Measurements from ENCODE around the gene SH3BP5. TPM values are rescaled to one million over a fixed set of nuclear protein-coding genes. Genes with fewer than 3 reads are reported as not detected.
A peak's percentile ranks its signal among the peaks of the same experiment; 100 is the strongest.

SH3BP5 gene
- total RNA-seq, 1 donor from 2014 or later = 19.5 TPM

DNA sequence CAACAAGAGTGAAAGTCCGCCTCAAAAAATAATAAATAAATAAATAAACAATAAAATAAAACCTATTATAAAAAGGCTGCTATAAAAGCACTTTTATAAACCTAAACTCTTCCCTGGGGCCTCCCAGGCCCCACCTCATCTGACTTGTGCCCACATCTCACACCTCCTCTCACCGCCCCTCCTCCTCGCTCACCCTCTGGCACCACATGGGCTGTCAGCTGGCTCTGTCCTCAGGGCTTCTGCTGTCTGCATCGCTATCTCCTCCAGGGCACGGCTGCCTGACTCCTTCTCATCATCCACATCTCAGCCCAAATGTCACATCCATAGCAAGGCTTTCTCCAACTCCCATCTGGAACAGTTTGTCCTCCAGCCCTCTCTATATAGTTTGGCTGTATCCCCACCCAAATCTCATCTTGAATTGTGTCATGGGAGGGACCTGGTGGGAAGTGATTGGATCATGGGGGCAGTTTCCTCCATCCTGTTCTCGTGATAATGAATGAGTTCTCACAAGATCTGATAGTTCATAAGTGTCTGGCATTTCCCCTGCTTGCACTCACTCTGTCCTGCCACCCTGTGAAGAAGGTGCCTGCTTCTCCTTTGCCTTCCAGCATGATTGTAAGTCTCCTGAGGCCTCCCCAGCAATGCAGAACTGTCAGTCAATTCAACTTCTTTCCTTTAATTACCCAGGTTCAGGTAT, 8.8 kb upstream of the SH3BP5 start:
- peaks cover 18% of the 10 kb centered on the region for H3K27me3 Mint-ChIP-seq
- no peaks in the 10 kb centered on the region for H3K9me3 Mint-ChIP-seq
- no peak overlapping the region for H3K27ac Mint-ChIP-seq
- H3K4me3 Mint-ChIP-seq = no peak overlapping the region
- intact Hi-C loops (cut with micrococcal nuclease) = no loop called here
- no peak for DNase-seq
- H3K4me1 Mint-ChIP-seq = peaks cover 14% of the 10 kb centered on the region
- no peaks in the 10 kb centered on the region for H3K36me3 Mint-ChIP-seq (ENCODE audit: low read depth)

GRCh38 chr3:15339786-15340215, 7.4 kb upstream of the SH3BP5 start:
- H3K4me1 Mint-ChIP-seq = peaks cover 7% of the 10 kb centered on the region
- intact Hi-C loops (cut with micrococcal nuclease) = no loop called here
- H3K4me3 Mint-ChIP-seq = no peak overlapping the region
- peaks cover 17% of the 10 kb centered on the region for H3K27me3 Mint-ChIP-seq
- no peak overlapping the region for H3K27ac Mint-ChIP-seq
- H3K9me3 Mint-ChIP-seq = no peaks in the 10 kb centered on the region
- no peaks in the 10 kb centered on the region for H3K36me3 Mint-ChIP-seq (ENCODE audit: low read depth)
- no peak for DNase-seq

DNA sequence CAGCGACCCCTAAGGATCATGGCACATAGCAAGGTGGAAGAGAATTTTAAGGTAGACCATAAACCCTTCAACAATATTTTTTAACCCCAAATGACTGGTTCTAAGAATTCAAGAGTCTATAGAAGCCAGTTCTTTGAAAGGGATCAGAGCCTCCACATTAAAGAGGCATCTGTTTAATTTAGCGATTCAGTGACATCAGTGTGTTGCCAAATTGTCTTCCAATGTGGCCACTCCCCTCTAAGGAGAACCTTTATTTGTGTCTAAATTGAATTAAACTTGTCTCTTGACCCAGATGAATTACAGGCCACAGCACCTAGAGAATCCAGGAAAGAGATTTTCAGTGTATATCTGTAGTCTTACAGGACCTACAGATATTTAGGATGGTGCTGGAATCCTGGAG, 6.6 kb upstream of the SH3BP5 start:
- Mint-ChIP-seq H3K4me3 (no peak overlapping the region), H3K36me3 (ENCODE audit: low read depth) (no peaks in the 10 kb centered on the region), H3K27me3 (peaks cover 12% of the 10 kb centered on the region), H3K9me3 (no peaks in the 10 kb centered on the region), H3K27ac (no peak overlapping the region), H3K4me1 (peaks cover 8% of the 10 kb centered on the region)
- intact Hi-C loops (cut with micrococcal nuclease) = no loop called here
- no peak for DNase-seq

DNA sequence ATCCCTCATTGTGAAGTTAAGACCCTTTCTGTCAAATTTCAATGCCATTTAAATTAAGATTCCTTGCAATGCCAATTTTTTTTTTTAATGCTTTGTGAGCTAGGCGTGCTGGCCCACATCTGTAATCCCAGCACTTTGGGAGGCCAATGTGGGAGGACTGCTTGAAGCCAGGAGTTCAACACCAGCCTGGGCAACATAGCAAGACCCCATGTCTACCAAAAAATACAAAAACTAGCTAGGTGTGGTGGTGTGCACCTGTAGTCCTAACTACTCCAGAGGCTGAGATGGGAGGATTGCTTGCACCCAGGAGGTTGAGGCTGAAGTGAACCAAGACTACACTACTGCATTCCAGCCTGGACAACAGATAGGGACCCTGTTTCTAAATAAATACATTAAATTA, 5.6 kb upstream of the SH3BP5 start:
- no peak overlapping the region for H3K4me3 Mint-ChIP-seq
- H3K4me1 Mint-ChIP-seq = peaks cover 16% of the 10 kb centered on the region
- no peak overlapping the region for H3K27ac Mint-ChIP-seq
- no peaks in the 10 kb centered on the region for H3K36me3 Mint-ChIP-seq (ENCODE audit: low read depth)
- intact Hi-C loops (cut with micrococcal nuclease) = no loop called here
- H3K27me3 Mint-ChIP-seq = peaks cover 6% of the 10 kb centered on the region
- H3K9me3 Mint-ChIP-seq = no peaks in the 10 kb centered on the region
- DNase-seq = no peak

DNA sequence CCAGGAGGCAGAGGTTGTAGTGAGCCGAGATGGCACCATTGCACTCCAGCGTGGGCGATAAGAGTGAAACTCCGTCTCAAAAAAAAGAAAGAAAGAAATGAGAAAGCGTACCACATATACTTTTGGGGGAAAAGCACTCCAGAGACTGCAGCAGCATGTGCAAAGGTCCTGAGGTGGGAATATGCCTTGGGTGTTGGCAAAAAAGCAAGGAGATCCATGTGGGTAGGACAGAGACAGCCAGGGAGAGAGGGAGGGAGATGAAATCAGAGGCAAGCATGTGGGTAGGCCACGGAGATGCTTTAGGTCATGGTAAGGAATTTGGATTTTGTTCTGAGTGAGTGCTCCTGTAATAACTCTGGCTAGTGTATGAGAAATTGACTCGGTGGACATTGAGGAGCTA, 3.7 kb upstream of the SH3BP5 start:
- H3K36me3 Mint-ChIP-seq (ENCODE audit: low read depth) = peaks cover 2% of the 10 kb centered on the region
- H3K4me3 Mint-ChIP-seq = no peak overlapping the region
- H3K27ac Mint-ChIP-seq = no peak overlapping the region
- H3K27me3 Mint-ChIP-seq = peaks cover 2% of the 10 kb centered on the region
- H3K9me3 Mint-ChIP-seq = no peaks in the 10 kb centered on the region
- DNase-seq = no peak
- peaks cover 26% of the 10 kb centered on the region for H3K4me1 Mint-ChIP-seq
- intact Hi-C loops (cut with micrococcal nuclease) = no loop called here

GRCh38 chr3:15333956-15334263, 1.5 kb upstream of the SH3BP5 start:
- peak overlapping the region; percentile 10 for H3K27ac Mint-ChIP-seq
- H3K4me1 Mint-ChIP-seq = peaks cover 43% of the 10 kb centered on the region
- peaks cover 17% of the 10 kb centered on the region for H3K36me3 Mint-ChIP-seq (ENCODE audit: low read depth)
- DNase-seq = no peak
- H3K27me3 Mint-ChIP-seq = peaks cover 2% of the 10 kb centered on the region
- no peaks in the 10 kb centered on the region for H3K9me3 Mint-ChIP-seq
- intact Hi-C loops (cut with micrococcal nuclease) = no loop called here
- no peak overlapping the region for H3K4me3 Mint-ChIP-seq

- Mint-ChIP-seq H3K36me3 (ENCODE audit: low read depth) (peaks cover 21% of the 10 kb centered on the region), H3K27me3 (peaks cover 2% of the 10 kb centered on the region), H3K9me3 (no peaks in the 10 kb centered on the region), H3K4me3 (peak overlapping the region; percentile 92), H3K4me1 (peaks cover 42% of the 10 kb centered on the region), H3K27ac (peak overlapping the region; percentile 89)
- no peak for DNase-seq
- intact Hi-C loops (cut with micrococcal nuclease) = no loop called here
Measured at GRCh38 chr3:15333099-15333955, 941 bp upstream of the SH3BP5 start.

- Mint-ChIP-seq H3K4me1 (peaks cover 51% of the 10 kb centered on the region), H3K27ac (peak overlapping the region; percentile 82)
- peak; percentile 79 for DNase-seq
Measured at GRCh38 chr3:15331606-15332404, 581 bp downstream of the SH3BP5 start.

GRCh38 chr3:15331072-15331605, 1.2 kb downstream of the SH3BP5 start:
- Mint-ChIP-seq H3K4me1 (peaks cover 53% of the 10 kb centered on the region), H3K4me3 (peak overlapping the region; percentile 92), H3K9me3 (no peaks in the 10 kb centered on the region), H3K36me3 (ENCODE audit: low read depth) (peaks cover 35% of the 10 kb centered on the region), H3K27ac (peak overlapping the region; percentile 82), H3K27me3 (peaks cover 2% of the 10 kb centered on the region)
- DNase-seq = no peak
- intact Hi-C loops (cut with micrococcal nuclease) = no loop called here

More at GRCh38 chr3:15331606-15332404, 581 bp downstream of the SH3BP5 start:
- H3K9me3 Mint-ChIP-seq = no peaks in the 10 kb centered on the region
- peaks cover 2% of the 10 kb centered on the region for H3K27me3 Mint-ChIP-seq
- H3K4me3 Mint-ChIP-seq = peak overlapping the region; percentile 92
- intact Hi-C loops (cut with micrococcal nuclease) = loop anchor here (1.0 kb wide), 6 partner anchors 22 to 225 kb away; no protein-coding TSS in a partner anchor
- H3K36me3 Mint-ChIP-seq (ENCODE audit: low read depth) = peaks cover 29% of the 10 kb centered on the region

GRCh38 chr3:15330031-15330596, 2.3 kb downstream of the SH3BP5 start:
- Mint-ChIP-seq H3K27ac (no peak overlapping the region), H3K36me3 (ENCODE audit: low read depth) (peaks cover 43% of the 10 kb centered on the region), H3K9me3 (no peaks in the 10 kb centered on the region), H3K4me3 (peak overlapping the region; percentile 92), H3K27me3 (peaks cover 2% of the 10 kb centered on the region), H3K4me1 (peaks cover 58% of the 10 kb centered on the region)
- intact Hi-C loops (cut with micrococcal nuclease) = no loop called here
- DNase-seq = no peak

- Mint-ChIP-seq H3K9me3 (no peaks in the 10 kb centered on the region), H3K27ac (no peak overlapping the region), H3K4me3 (peak overlapping the region; percentile 92), H3K36me3 (ENCODE audit: low read depth) (peaks cover 44% of the 10 kb centered on the region), H3K4me1 (peaks cover 61% of the 10 kb centered on the region), H3K27me3 (peaks cover 2% of the 10 kb centered on the region)
- no peak for DNase-seq
- intact Hi-C loops (cut with micrococcal nuclease) = no loop called here
Measured at GRCh38 chr3:15329046-15330005, 3.1 kb downstream of the SH3BP5 start.

GRCh38 chr3:15327941-15328340, 4.4 kb downstream of the SH3BP5 start:
- H3K9me3 Mint-ChIP-seq = no peaks in the 10 kb centered on the region
- peak; percentile 74 for DNase-seq
- H3K4me3 Mint-ChIP-seq = peak overlapping the region; percentile 44
- intact Hi-C loops (cut with micrococcal nuclease) = no loop called here
- H3K4me1 Mint-ChIP-seq = peaks cover 56% of the 10 kb centered on the region
- H3K27me3 Mint-ChIP-seq = peaks cover 2% of the 10 kb centered on the region
- H3K27ac Mint-ChIP-seq = peak overlapping the region; percentile 19
- peaks cover 49% of the 10 kb centered on the region for H3K36me3 Mint-ChIP-seq (ENCODE audit: low read depth)

Measured in activated CD4-positive, alpha-beta T cell treated with anti-CD3 and anti-CD28 coated beads, Interleukin-2, amount 10 ng/mL, durations not matched to agents 24 days and 14 days (primary cell).